Parathyroid adenoma (tissue), 2 donors: Measurements from ENCODE around the gene REG4.

Experiments
- H2AFZ ChIP-seq: fragments of 300-600 bp; sonication (generic); one replicate; pipeline ENCODE4 v1.7.0; 2017; ENCODE audit warnings: antibody characterized with exemption, mild to moderate bottlenecking
- H3K27ac ChIP-seq: fragments of 300-600 bp; sonication (generic); one replicate; pipeline ENCODE4 v1.7.0; 2017
- H3K27me3 ChIP-seq: fragments of 300-600 bp; sonication (generic); one replicate; pipeline ENCODE4 v1.7.0; 2017; ENCODE audit warnings: low read length; ENCODE audit not compliant: control insufficient read depth, insufficient read depth
- H3K36me3 ChIP-seq: fragments of 300-600 bp; sonication (generic); one replicate; pipeline ENCODE4 v1.7.0; 2017; ENCODE audit warnings: low read length; ENCODE audit not compliant: control insufficient read depth, insufficient read depth
- H3K4me1 ChIP-seq: fragments of 300-600 bp; sonication (generic); one replicate; pipeline ENCODE4 v1.7.0; 2017; ENCODE audit warnings: control low read depth
- H3K4me2 ChIP-seq: fragments of 300-600 bp; sonication (generic); one replicate; pipeline ENCODE4 v1.7.0; 2017; ENCODE audit warnings: low read length
- H3K4me3 ChIP-seq: fragments of 300-600 bp; sonication (generic); one replicate; pipeline ENCODE4 v1.7.0; 2017; ENCODE audit warnings: low read depth, low read length
- H3K79me2 ChIP-seq: fragments of 300-600 bp; sonication (generic); one replicate; pipeline ENCODE4 v1.7.0; 2017; ENCODE audit warnings: control low read depth
- H3K9ac ChIP-seq: fragments of 300-600 bp; sonication (generic); one replicate; pipeline ENCODE4 v1.7.0; 2017; ENCODE audit warnings: mild to moderate bottlenecking
- H3K9me3 ChIP-seq: fragments of 300-600 bp; sonication (generic); one replicate; pipeline ENCODE4 v1.7.0; 2017; ENCODE audit warnings: low read length; ENCODE audit not compliant: control insufficient read depth
- CTCF ChIP-seq: fragments of 300-600 bp; sonication (generic); IDR thresholded peaks from one replicate; pipeline ENCODE4 v1.7.0; 2017; ENCODE audit warnings: antibody characterized with exemption, mild to moderate bottlenecking
- donor health status: primary hyperparathyroidism.

REG4 gene

DNA sequence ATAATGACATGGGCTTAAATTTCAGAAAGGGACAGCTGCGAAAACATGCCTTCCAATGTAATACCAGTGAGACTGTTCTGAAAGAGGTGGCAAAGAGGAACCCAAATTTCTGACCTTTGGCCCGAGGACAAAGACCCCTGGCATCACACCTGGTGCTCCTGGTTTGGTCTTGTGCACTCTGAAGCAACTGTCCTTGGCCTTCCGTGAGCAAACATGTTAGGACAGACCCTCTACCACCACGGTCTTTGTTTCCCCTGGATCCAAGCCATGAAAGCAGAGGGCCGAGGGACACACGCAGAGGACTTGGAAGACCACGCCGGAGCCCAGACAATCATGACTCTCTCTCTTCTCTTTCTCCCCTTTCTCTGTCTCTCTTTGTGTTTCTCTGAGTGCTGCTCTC, 6.0 kb downstream of the REG4 start:
- no peak overlapping the region for H3K27ac ChIP-seq
- H3K79me2 ChIP-seq, result no peaks in the 10 kb centered on the region
- H3K27me3 ChIP-seq, result no peaks in the 10 kb centered on the region
- H3K4me2 ChIP-seq, result no peak overlapping the region
- H3K4me3 ChIP-seq, result no peak overlapping the region
- TF ChIP-seq CTCF, result no peak
- no peak overlapping the region for H2AFZ ChIP-seq
- H3K9ac ChIP-seq, result no peak overlapping the region
- H3K36me3 ChIP-seq, result no peaks in the 10 kb centered on the region
- no peaks in the 10 kb centered on the region for H3K4me1 ChIP-seq
- no peaks in the 10 kb centered on the region for H3K9me3 ChIP-seq

DNA sequence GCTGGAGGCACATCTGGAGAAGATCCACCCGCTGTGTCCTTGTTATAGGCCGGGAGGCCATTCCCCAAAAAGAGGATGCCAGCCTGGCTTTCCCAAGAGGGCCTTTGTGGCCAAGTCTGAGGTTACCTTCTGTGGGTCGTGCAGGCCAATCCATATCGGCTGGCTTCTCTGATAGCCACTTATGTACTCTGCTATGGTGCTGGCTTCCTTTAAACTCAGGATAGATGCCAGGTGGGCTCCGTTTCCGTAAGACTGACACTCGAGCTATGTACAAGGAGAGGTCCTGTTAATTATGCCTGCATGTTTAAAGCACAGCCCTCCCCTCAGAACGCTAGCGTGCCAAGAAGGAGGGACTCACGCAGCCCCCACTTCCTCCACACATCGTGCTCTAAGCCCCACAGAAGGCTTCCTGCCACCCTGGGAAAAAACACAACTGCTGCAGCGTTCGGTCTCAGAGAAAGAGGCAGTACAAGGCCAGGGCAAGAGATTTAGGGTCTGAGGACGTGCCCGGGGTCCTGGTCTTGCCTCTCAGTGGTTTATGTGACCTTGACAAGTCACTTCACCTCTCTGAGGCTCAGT, 11.6 kb downstream of the REG4 start:
- Histone ChIP-seq H3K4me2 (no peak overlapping the region), H2AFZ (no peak overlapping the region), H3K9me3 (no peaks in the 10 kb centered on the region), H3K4me3 (no peak overlapping the region), H3K27me3 (no peaks in the 10 kb centered on the region), H3K9ac (no peak overlapping the region), H3K79me2 (no peaks in the 10 kb centered on the region), H3K4me1 (peaks cover 3% of the 10 kb centered on the region), H3K27ac (no peak overlapping the region), H3K36me3 (no peaks in the 10 kb centered on the region)
- no peak for TF ChIP-seq CTCF

GRCh38 chr1:119799003-119799402, 12.3 kb downstream of the REG4 start:
- Histone ChIP-seq H3K9me3 (no peaks in the 10 kb centered on the region), H3K79me2 (no peaks in the 10 kb centered on the region), H3K27ac (no peak overlapping the region), H3K36me3 (no peaks in the 10 kb centered on the region), H3K4me2 (no peak overlapping the region), H3K4me1 (peaks cover 3% of the 10 kb centered on the region), H3K27me3 (no peaks in the 10 kb centered on the region), H2AFZ (no peak overlapping the region), H3K9ac (no peak overlapping the region), H3K4me3 (no peak overlapping the region)
- TF ChIP-seq CTCF, result no peak

- Histone ChIP-seq H3K27me3 (no peaks in the 10 kb centered on the region), H2AFZ (no peak overlapping the region), H3K36me3 (no peaks in the 10 kb centered on the region), H3K79me2 (no peaks in the 10 kb centered on the region), H3K4me1 (peaks cover 3% of the 10 kb centered on the region), H3K9ac (no peak overlapping the region), H3K9me3 (no peaks in the 10 kb centered on the region), H3K4me2 (no peak overlapping the region), H3K27ac (no peak overlapping the region), H3K4me3 (no peak overlapping the region)
- TF ChIP-seq CTCF, result no peak
Observed at GRCh38 chr1:119797606-119798005, 13.7 kb downstream of the REG4 start.

GRCh38 chr1:119797162-119797561, 14.1 kb downstream of the REG4 start:
- Histone ChIP-seq H3K27ac (no peak overlapping the region), H3K9ac (no peak overlapping the region), H3K36me3 (no peaks in the 10 kb centered on the region), H3K4me1 (peaks cover 3% of the 10 kb centered on the region), H3K4me2 (no peak overlapping the region), H3K27me3 (no peaks in the 10 kb centered on the region), H3K9me3 (no peaks in the 10 kb centered on the region), H3K79me2 (no peaks in the 10 kb centered on the region), H3K4me3 (no peak overlapping the region), H2AFZ (no peak overlapping the region)
- no peak for TF ChIP-seq CTCF
